ENCODE results near the gene APOA4. TPM values are rescaled to one million over a fixed set of nuclear protein-coding genes. Genes with fewer than 3 reads are reported as not detected.

The APOA4 gene
- total and polyA plus RNA-seq, 2 of the 13 experiments (the other 11 are each of a cell fraction or from before 2014, with no cell fraction given), result 3.8 to 7.2 TPM

DNA sequence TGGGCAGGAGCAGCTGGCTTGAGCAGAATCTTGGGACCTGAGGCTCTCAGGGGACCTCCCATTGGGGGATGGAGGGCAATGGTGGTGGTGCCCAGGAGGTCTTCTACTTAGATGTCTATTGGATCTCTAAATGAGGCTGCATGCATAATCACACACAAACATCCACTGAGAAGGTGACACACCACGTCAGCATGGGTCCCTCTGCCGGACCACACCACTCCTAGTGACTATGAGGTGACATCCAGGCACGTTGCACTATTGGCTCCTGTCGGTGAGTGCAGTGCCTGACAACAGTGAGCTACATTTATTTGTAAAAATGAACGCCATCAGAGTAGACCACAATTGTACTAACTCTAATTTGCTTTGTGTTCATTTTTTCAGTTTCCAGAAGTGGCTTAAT, 2.3 kb upstream of the APOA4 start (continued):
- TF ChIP-seq, protein P1, sequence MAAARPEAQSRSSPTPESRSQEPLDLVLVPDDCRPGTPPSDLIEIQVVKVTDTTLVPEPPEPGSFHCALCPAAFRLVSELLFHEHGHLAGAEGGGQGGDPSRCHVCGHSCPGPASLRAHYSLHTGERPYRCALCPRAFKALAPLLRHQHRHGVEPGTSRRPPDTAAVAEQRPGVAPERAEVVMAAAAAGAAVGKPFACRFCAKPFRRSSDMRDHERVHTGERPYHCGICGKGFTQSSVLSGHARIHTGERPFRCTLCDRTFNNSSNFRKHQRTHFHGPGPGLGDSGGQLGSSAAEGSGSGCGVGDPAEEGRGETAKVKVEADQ (CRISPR knock-in tag; IDR thresholded peaks at IDR 0.05; ENCODE audit: borderline replicate concordance), result no peak
- TF ChIP-seq ZBTB7A (CRISPR knock-in tag; IDR thresholded peaks at IDR 0.05) (peak; percentile 29; the same call in 1 of the 2 replicates), RFXANK (CRISPR knock-in tag; IDR thresholded peaks at IDR 0.05) (0 out of 2 replicates have a peak, but pooled peaks have one; percentile 82), ZNF567 (CRISPR knock-in tag; IDR thresholded peaks at IDR 0.05; ENCODE audit: borderline replicate concordance) (no peak), POLR2A (IDR thresholded peaks at IDR 0.05; ENCODE audit: insufficient read depth in 1 of 2, low read depth in 2 of 2, low read length in 2 of 2) (0 out of 4 replicates have a peak, but pooled peaks of 1 of the 2 experiments have one; percentile 13), DMAP1 (CRISPR knock-in tag; IDR thresholded peaks at IDR 0.05) (0 out of 2 replicates have a peak, but pooled peaks have one; percentile 3), ZBTB21 (CRISPR knock-in tag; IDR thresholded peaks at IDR 0.05) (0 out of 2 replicates have a peak, but pooled peaks have one; percentile 30), BHLHE40 (IDR thresholded peaks at IDR 0.05; ENCODE audit: low read length) (0 out of 2 replicates have a peak, but pooled peaks have one; percentile 17), FOXA3 (CRISPR knock-in tag; IDR thresholded peaks at IDR 0.05) (0 out of 2 replicates have a peak, but pooled peaks have one; percentile 33), ZNF274 (CRISPR knock-in tag; IDR thresholded peaks at IDR 0.05) (no peak), EP300 (IDR thresholded peaks at IDR 0.05; ENCODE audit: low read depth in 2 of 2, low read length in 2 of 2) (peak in 1 of 2 experiments; percentile 25; a peak in 1 of 4 replicates), EP300 (CRISPR knock-in tag; IDR thresholded peaks at IDR 0.05; ENCODE audit: borderline replicate concordance) (no peak), BCL6 (CRISPR knock-in tag; IDR thresholded peaks at IDR 0.05) (0 out of 2 replicates have a peak, but pooled peaks have one; percentile 5), RFXAP (CRISPR knock-in tag; IDR thresholded peaks at IDR 0.05; ENCODE audit: borderline replicate concordance) (peak; percentile 92)
- TF ChIP-seq, protein P2, sequence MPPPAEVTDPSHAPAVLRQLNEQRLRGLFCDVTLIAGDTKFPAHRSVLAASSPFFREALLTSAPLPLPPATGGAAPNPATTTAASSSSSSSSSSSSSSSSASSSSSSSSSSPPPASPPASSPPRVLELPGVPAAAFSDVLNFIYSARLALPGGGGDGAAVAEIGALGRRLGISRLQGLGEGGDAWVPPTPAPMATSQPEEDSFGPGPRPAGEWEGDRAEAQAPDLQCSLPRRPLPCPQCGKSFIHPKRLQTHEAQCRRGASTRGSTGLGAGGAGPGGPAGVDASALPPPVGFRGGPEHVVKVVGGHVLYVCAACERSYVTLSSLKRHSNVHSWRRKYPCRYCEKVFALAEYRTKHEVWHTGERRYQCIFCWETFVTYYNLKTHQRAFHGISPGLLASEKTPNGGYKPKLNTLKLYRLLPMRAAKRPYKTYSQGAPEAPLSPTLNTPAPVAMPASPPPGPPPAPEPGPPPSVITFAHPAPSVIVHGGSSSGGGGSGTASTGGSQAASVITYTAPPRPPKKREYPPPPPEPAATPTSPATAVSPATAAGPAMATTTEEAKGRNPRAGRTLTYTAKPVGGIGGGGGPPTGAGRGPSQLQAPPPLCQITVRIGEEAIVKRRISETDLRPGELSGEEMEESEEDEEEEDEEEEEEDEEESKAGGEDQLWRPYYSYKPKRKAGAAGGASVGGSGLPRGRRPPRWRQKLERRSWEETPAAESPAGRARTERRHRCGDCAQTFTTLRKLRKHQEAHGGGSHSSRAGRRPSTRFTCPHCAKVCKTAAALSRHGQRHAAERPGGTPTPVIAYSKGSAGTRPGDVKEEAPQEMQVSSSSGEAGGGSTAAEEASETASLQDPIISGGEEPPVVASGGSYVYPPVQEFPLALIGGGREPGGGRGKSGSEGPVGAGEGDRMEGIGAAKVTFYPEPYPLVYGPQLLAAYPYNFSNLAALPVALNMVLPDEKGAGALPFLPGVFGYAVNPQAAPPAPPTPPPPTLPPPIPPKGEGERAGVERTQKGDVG (CRISPR knock-in tag; IDR thresholded peaks at IDR 0.05; ENCODE audit: borderline replicate concordance), result 0 out of 2 replicates have a peak, but pooled peaks have one; percentile 17
- TF ChIP-seq, protein P3, sequence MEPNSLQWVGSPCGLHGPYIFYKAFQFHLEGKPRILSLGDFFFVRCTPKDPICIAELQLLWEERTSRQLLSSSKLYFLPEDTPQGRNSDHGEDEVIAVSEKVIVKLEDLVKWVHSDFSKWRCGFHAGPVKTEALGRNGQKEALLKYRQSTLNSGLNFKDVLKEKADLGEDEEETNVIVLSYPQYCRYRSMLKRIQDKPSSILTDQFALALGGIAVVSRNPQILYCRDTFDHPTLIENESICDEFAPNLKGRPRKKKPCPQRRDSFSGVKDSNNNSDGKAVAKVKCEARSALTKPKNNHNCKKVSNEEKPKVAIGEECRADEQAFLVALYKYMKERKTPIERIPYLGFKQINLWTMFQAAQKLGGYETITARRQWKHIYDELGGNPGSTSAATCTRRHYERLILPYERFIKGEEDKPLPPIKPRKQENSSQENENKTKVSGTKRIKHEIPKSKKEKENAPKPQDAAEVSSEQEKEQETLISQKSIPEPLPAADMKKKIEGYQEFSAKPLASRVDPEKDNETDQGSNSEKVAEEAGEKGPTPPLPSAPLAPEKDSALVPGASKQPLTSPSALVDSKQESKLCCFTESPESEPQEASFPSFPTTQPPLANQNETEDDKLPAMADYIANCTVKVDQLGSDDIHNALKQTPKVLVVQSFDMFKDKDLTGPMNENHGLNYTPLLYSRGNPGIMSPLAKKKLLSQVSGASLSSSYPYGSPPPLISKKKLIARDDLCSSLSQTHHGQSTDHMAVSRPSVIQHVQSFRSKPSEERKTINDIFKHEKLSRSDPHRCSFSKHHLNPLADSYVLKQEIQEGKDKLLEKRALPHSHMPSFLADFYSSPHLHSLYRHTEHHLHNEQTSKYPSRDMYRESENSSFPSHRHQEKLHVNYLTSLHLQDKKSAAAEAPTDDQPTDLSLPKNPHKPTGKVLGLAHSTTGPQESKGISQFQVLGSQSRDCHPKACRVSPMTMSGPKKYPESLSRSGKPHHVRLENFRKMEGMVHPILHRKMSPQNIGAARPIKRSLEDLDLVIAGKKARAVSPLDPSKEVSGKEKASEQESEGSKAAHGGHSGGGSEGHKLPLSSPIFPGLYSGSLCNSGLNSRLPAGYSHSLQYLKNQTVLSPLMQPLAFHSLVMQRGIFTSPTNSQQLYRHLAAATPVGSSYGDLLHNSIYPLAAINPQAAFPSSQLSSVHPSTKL (CRISPR knock-in tag; IDR thresholded peaks at IDR 0.05), result 0 out of 2 replicates have a peak, but pooled peaks have one; percentile 11
- TF ChIP-seq, protein P4, sequence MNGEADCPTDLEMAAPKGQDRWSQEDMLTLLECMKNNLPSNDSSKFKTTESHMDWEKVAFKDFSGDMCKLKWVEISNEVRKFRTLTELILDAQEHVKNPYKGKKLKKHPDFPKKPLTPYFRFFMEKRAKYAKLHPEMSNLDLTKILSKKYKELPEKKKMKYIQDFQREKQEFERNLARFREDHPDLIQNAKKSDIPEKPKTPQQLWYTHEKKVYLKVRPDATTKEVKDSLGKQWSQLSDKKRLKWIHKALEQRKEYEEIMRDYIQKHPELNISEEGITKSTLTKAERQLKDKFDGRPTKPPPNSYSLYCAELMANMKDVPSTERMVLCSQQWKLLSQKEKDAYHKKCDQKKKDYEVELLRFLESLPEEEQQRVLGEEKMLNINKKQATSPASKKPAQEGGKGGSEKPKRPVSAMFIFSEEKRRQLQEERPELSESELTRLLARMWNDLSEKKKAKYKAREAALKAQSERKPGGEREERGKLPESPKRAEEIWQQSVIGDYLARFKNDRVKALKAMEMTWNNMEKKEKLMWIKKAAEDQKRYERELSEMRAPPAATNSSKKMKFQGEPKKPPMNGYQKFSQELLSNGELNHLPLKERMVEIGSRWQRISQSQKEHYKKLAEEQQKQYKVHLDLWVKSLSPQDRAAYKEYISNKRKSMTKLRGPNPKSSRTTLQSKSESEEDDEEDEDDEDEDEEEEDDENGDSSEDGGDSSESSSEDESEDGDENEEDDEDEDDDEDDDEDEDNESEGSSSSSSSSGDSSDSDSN (CRISPR knock-in tag; IDR thresholded peaks at IDR 0.05), result 0 out of 2 replicates have a peak, but pooled peaks have one; percentile 2
- TF ChIP-seq, protein P5, sequence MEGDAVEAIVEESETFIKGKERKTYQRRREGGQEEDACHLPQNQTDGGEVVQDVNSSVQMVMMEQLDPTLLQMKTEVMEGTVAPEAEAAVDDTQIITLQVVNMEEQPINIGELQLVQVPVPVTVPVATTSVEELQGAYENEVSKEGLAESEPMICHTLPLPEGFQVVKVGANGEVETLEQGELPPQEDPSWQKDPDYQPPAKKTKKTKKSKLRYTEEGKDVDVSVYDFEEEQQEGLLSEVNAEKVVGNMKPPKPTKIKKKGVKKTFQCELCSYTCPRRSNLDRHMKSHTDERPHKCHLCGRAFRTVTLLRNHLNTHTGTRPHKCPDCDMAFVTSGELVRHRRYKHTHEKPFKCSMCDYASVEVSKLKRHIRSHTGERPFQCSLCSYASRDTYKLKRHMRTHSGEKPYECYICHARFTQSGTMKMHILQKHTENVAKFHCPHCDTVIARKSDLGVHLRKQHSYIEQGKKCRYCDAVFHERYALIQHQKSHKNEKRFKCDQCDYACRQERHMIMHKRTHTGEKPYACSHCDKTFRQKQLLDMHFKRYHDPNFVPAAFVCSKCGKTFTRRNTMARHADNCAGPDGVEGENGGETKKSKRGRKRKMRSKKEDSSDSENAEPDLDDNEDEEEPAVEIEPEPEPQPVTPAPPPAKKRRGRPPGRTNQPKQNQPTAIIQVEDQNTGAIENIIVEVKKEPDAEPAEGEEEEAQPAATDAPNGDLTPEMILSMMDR (CRISPR knock-in tag; IDR thresholded peaks at IDR 0.05), result peak; percentile 72

Measured in HepG2 (cell line).